Ishikawa (cell line): ENCODE results near the gene C14orf93.

Experiments
- CEBPB ChIP-seq: IDR thresholded peaks from 2 replicates; pipeline ENCODE4 v1.6.1; 2012
- CREB1 ChIP-seq: IDR thresholded peaks from 2 replicates; pipeline ENCODE4 v1.6.1; 2012; ENCODE audit warnings: low read depth
- EGR1 ChIP-seq: IDR thresholded peaks from 2 replicates; pipeline ENCODE4 v1.6.1; 2012
- EP300 ChIP-seq: IDR thresholded peaks from 2 replicates; pipeline ENCODE4 v1.6.1; 2012; ENCODE audit warnings: borderline replicate concordance
- FOXM1 ChIP-seq: IDR thresholded peaks from 2 replicates; pipeline ENCODE4 v1.6.1; 2012; ENCODE audit warnings: low read depth, borderline replicate concordance
- MAX ChIP-seq: IDR thresholded peaks from 2 replicates; pipeline ENCODE4 v1.6.1; 2012
- NFIC ChIP-seq: IDR thresholded peaks from 2 replicates; pipeline ENCODE4 v1.6.1; 2012
- RAD21 ChIP-seq: IDR thresholded peaks from 2 replicates; pipeline ENCODE4 v1.6.1; 2012; ENCODE audit warnings: low read depth
- REST ChIP-seq: IDR thresholded peaks from 2 replicates; pipeline ENCODE4 v1.6.1; 2012; ENCODE audit warnings: low read depth, mild to moderate bottlenecking
- TAF1 ChIP-seq: IDR thresholded peaks from 2 replicates; pipeline ENCODE4 v1.6.1; 2012; ENCODE audit warnings: low read depth, mild to moderate bottlenecking
- TCF12 ChIP-seq: IDR thresholded peaks from 2 replicates; pipeline ENCODE4 v1.6.1; 2012; ENCODE audit warnings: low read depth
- TEAD4 ChIP-seq: IDR thresholded peaks from 2 replicates; pipeline ENCODE4 v1.6.1; 2012
- USF1 ChIP-seq: IDR thresholded peaks from 2 replicates; pipeline ENCODE4 v1.6.1; 2012
- YY1 ChIP-seq: IDR thresholded peaks from 2 replicates; pipeline ENCODE4 v1.6.1; 2012; ENCODE audit warnings: low read depth
- ZBTB7A ChIP-seq: IDR thresholded peaks from 2 replicates; pipeline ENCODE4 v1.6.1; 2012; ENCODE audit warnings: low read depth

C14orf93 gene

GRCh38 chr14:22952418-22952817 is 57.5 kb downstream of the C14orf93 start:
- no peak for TF ChIP-seq TEAD4
- no peak for TF ChIP-seq USF1
- TF ChIP-seq NFIC: no peak
- TF ChIP-seq EGR1: no peak
- no peak for TF ChIP-seq CEBPB
- no peak for TF ChIP-seq MAX
- no peak for TF ChIP-seq RAD21
- no peak for TF ChIP-seq TAF1
- TF ChIP-seq ZBTB7A: no peak
- TF ChIP-seq FOXM1: no peak
- TF ChIP-seq EP300: no peak
- TF ChIP-seq REST: no peak
- TF ChIP-seq CREB1: no peak
- no peak for TF ChIP-seq TCF12
- no peak for TF ChIP-seq YY1

- TF ChIP-seq TAF1: no peak
- TF ChIP-seq REST: no peak
These were observed 64.3 kb downstream of the C14orf93 start for GRCh38 chr14:22945642-22946041.

GRCh38 chr14:22939684-22940083 is 70.3 kb downstream of the C14orf93 start:
- TF ChIP-seq RAD21: no peak
- TF ChIP-seq ZBTB7A: no peak
- TF ChIP-seq TCF12: no peak
- TF ChIP-seq TEAD4: no peak
- no peak for TF ChIP-seq CEBPB
- TF ChIP-seq CREB1: no peak
- no peak for TF ChIP-seq YY1
- TF ChIP-seq EP300: no peak
- TF ChIP-seq FOXM1: no peak
- TF ChIP-seq USF1: no peak
- TF ChIP-seq TAF1: no peak
- TF ChIP-seq EGR1: no peak
- no peak for TF ChIP-seq NFIC
- TF ChIP-seq REST: no peak
- TF ChIP-seq MAX: no peak
